GM10266 (cell line): ENCODE data around the gene NHSL2.

Experiments
- DNase-seq: peaks from one replicate; pipeline ENCODE4 v3.0.0; 2012; ENCODE audit errors: extremely low spot score
- CTCF ChIP-seq: IDR thresholded peaks from 2 replicates; pipeline ENCODE4 v1.5.1; 2012; ENCODE audit warnings: mild to moderate bottlenecking, low read depth; ENCODE audit not compliant: control insufficient read depth, insufficient read depth; ENCODE audit errors: missing control alignments

NHSL2 gene

GRCh38 chrX:72121383-72121782 is 210.7 kb downstream of the NHSL2 start:
- DNase-seq = no peak
- TF ChIP-seq CTCF = no peak

GRCh38 chrX:72122621-72123337 is 212.1 kb downstream of the NHSL2 start:
- no peak for DNase-seq
- no peak for TF ChIP-seq CTCF

GRCh38 chrX:72123471-72124185 is 213.0 kb downstream of the NHSL2 start:
- no peak for DNase-seq
- no peak for TF ChIP-seq CTCF

GRCh38 chrX:72124540-72125201 is 214.0 kb downstream of the NHSL2 start:
- no peak for DNase-seq
- no peak for TF ChIP-seq CTCF

GRCh38 chrX:72125331-72126047 is 214.8 kb downstream of the NHSL2 start:
- no peak for DNase-seq
- no peak for TF ChIP-seq CTCF

GRCh38 chrX:72126048-72126415 is 215.4 kb downstream of the NHSL2 start:
- no peak for DNase-seq
- TF ChIP-seq CTCF = no peak
